GM04504 (cell line): Measurements from ENCODE around the gene LINGO3.
"Not testable (repeated sequence)": the region's sequence is repeated elsewhere in the genome, so short reads cannot be mapped to it uniquely, and the experiment has no call there.

Experiments
- DNase-seq: peaks from one replicate; pipeline ENCODE4 v3.0.0-alpha.2; 2012; ENCODE audit warnings: low read depth

The LINGO3 gene

DNA sequence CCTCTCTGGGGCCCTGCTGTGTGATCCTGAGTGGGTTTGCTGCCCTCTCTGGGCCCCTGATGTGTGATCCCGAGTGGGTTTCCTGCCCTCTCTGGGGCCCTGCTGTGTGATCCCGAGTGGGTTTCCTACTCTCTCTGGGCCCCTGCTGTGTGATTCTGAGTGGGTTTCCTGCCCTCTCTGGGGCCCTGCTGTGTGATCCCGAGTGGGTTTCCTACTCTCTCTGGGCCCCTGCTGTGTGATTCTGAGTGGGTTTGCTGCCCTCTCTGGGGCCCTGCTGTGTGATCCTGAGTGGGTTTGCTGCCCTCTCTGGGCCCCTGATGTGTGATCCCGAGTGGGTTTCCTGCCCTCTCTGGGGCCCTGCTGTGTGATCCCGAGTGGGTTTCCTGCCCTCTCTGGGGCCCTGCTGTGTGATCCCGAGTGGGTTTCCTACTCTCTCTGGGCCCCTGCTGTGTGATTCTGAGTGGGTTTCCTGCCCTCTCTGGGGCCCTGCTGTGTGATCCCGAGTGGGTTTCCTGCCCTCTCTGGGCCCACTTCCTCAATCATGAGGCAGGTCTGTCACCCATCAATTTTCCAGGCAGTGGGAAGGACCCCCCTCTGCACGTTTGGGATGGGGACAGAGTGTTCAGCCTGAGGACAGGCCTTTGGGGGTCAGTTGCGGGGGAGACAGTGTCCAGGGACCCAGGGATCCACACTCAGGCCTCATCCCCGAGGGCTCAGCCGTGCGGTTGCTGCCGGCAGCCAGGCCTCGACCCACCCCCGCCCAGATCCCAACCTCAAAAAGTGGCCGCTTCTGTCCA lies 26.5 kb downstream of the LINGO3 start:
- not testable (repeated sequence) for DNase-seq

DNA sequence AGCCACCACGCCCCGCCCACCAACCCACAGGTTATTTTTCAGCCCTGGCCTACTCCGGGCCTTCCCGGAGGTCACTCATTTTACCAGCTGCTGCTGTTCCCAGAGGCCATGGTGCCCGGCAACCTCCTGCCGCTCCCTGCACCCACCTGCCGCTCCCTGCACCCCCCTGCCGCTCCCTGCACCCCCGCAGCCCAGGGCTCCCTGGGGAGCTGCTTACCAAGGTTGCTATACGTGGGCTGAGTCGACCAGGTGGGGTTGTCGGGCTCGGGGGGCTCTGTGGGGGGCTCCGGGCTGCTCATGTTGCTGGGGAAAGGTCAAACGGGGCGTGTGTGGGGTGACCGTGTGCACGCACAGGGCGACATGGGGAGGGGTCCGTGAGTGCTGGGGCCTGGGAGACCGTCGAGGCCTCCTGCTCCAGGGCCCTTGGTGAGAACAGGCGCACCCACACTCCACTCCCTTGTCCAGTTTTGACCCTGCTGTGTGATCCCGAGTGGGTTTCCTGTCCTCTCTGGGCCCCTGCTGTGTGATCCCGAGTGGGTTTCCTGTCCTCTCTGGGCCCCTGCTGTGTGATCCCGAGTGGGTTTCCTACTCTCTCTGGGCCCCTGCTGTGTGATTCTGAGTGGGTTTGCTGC lies 27.2 kb downstream of the LINGO3 start:
- DNase-seq = no peak

DNA sequence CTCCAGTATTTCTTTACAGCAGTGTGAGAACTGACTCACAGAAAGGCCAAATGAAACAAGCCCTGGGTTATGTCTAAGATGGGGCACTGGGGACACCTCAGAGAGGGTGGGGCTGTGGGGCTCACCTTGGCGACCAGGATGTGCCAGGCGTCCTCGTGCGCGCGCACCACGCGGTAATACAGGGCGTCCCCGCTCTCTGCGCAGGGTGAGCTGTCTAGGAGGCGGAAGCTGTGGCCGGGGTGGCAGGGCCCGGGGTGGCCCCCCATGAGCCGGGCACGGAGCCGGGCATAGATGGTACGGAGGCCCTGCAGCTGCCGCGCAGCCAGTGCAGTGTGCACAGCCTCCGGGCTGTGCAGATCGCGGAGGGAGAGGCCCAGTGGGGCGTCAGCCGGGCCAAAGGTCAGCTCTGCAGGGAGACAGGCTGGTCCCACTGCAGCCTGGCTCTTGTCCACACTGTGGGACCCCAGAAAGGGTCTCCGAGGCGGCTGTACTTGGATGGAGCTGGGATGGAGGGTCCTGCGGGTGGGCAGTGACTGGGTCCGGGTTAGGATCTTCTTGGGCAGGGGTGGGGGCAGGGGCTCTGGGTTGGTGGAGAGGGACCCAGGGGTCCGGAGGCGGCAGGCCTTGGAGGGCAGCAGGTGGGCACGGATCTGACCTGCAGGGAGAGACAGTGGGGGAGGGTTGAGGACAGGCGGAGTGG lies 29.3 kb downstream of the LINGO3 start:
- no peak for DNase-seq

DNA sequence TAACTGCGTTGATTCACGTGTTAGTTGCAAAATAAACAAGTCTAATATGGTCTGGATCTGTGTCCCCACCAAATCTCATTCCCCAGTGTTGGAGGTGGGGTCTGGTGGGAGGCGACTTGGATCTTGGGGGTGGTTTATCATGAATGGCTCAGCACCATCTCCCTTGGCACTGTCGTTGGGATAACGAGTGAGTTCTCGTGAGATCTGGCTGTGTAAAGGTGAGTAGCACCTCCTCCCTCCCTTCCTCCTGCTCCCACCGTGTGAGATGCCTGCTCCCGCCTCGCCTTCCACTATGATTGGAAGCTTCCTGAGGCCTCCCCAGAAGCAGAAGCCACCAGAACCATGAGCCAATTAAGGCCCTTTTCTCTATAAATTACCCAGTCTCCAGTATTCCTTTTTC lies 30.8 kb downstream of the LINGO3 start:
- no peak for DNase-seq

DNA sequence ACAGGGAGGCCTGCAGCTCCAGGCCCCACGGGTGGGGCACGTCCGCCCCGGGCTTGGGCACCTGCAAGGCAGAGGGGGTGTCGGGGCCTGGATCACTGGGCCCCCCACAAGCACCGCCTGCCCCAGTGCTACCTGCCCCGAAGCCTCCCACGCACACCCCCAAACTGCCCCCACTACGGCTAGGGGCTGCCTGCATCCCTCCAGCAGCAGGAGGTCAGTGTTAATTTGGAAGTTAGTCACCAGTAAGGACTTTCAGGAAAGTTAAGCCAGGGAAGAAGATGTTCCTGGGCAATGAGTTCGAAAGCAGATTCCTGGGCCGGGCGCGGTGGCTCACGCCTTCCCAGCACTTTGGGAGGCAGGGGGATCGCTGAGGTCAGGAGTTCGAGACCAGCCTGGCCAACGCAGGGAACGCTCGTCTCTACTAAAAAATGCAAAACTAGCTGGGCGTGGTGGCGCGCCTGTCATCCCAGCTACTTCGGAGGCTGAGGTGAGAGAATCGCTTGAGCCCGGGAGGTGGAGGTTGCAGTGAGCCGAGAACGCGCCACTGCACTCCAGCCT lies 31.4 kb downstream of the LINGO3 start:
- DNase-seq = no peak

DNA sequence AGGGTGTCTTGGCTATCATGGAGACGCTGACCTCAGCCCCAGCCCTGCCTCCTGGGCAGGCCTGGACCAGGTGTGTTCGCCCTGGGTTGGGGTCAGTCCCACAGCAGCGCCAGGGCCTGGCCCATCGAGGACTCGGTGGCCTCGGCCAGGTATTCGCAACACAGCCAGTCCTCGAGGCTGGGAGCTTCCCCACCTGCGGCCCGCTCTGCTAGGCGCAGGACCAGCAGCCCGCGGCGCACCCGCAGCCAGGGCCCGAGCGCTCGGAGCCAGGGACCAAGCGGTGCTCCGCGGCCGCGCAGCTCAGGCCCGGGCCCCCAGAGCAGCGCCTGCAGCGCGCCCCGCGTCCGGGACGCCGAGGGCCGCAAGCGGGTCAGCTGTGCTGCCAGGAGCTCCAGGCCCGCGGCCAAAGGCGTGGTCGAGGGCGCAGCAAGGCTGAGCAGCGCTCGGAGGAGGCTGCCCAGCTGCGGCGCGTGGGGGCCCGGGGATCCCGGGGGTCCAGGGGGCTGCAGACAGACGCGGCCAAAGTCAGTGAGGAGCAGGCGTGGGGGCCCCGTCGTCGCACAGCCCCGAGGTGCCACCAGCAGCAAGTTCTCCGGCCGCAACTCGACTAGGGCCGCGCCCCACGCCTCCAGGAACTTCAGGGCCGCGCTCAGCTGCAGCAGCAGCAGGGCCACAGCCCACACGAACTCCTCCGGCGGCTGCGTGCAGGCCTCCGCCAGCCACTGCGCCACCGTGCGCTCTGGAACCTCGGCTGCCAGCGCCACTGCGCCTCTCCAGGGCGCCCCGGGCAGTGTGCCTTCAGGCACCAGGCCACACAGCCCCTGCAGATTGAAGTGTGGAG lies 32.1 kb downstream of the LINGO3 start:
- no peak for DNase-seq

DNA sequence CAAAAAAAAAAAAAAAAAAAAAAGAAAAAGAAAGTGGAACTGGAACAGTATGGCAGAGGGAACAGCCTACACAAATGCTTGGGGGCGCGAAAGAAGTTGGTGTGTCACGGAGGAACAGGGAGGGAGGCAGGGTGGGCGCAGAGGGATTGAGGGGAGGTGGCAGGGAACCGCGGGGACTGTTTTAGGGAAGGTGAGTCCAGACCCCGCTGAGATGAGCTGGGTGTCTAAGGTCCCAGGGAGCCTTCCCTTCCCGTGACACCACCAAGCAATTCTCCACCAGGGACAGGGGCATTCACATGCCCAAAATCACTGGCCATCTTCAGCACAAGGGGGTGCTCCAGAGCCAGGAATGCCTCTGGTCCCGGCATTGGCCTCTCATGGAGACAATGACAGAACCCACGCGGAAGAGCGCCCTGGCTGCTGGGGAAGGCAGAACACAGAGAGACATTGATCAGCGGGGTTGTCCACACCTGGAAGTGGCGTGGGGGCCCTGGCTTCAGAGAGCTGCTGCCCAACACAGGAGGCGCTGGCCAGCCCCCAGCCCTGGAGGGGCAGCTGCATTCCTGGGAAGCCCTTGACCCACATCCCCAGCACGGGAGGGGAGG lies 32.9 kb downstream of the LINGO3 start:
- DNase-seq = no peak

DNA sequence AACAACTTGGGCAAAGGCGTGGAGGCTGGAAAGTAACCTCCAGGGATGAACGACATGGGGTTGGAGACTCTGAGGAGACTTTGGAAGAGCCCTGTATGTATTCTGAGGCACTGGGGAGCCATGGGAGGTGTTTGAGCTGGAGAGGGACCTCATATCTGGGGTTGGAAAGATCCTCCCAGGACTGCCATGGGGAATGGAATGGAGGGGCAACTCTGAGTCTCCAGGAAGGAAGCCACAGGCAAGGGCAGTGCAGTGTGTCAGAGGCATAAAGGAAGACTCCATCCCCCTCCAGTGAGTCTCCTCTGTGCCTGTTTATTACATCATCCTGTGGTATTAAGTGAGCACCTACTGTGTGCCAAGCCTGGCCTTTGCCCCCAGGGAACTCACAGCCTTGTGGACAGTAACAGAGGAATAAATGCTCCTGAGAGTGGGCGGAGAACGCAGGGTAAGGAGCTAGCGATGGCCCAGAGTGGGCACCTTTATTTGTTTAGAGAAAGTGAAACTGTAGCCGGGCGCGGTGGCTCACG lies 33.7 kb downstream of the LINGO3 start:
- DNase-seq = no peak

DNA sequence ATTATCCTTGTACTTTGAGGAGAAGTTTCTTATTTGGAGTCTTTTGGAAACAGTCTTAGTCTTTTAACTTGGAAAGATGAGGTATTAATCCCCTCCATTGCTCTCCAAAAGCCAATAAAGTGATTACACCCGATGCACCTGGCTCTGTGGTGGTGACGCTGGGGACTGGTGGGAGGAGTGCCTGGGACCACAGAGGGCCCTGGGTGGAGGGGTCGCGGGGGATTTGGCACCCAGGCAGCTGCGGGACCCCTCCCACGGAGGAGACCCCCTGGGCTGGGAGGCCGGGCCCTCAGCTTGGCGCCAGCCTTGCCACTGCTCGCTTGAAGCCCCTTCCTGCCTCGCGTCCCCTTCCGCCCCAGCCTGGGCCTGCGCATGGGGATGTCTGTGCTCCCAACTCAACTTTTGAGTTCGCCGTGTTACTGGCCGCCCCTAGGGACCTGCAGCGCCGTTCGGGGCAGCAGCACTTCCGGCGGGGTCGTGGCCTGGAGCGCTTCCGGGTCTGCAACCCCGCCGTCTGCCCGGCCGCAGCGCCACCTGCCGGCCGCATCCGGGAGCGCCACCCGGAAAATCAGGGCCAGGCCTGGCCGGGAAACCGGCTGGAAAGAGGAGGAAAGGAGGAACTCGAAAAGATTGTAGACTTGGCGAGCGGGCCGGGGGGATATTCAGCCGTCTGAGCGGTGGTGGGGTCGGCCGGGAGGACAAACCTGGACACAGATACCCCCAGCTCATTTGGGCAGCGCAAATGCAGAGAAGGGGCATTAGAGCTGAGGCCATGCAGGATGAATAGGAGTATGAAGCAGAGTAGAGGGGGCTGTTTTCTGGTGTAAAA lies 34.4 kb downstream of the LINGO3 start:
- DNase-seq = no peak

DNA sequence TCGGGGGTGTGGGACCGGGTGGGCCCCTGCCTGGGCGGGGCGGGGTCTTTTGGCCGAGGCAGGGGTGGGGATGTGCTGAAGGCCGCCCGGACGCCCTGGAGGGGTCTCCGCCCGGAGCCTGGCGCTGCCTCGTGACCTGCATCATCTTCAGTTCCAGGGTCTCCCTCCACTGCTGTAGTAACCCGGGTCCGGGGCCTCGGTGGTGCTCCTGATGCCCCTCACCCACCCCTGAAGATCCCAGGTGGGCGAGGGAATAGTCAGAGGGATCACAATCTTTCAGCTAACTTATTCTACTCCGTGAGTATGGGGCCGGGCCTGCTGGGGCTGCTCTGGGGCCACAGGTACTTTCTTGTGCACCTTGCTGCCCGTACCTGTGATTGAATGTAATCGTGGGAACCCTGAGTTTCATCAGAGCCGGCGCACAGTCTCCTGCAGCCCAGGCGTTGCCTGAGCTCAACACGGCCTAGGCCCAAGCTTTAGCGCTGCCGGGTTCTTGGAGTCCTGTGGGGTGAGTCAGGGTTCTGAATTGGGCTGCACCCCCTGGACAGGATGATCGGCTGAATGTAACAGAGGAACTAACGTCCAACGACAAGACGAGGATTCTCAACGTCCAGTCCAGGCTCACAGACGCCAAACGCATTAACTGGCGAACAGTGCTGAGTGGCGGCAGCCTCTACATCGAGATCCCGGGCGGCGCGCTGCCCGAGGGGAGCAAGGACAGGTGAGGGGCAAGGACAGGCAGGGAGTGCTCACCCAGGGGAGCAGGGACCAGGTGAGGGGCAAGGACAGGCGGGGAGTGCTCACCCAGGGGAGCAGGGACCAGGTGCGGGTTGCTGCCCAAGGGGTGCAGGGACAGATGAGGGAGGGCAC lies 36.5 kb downstream of the LINGO3 start:
- peak; percentile 67 for DNase-seq

DNA sequence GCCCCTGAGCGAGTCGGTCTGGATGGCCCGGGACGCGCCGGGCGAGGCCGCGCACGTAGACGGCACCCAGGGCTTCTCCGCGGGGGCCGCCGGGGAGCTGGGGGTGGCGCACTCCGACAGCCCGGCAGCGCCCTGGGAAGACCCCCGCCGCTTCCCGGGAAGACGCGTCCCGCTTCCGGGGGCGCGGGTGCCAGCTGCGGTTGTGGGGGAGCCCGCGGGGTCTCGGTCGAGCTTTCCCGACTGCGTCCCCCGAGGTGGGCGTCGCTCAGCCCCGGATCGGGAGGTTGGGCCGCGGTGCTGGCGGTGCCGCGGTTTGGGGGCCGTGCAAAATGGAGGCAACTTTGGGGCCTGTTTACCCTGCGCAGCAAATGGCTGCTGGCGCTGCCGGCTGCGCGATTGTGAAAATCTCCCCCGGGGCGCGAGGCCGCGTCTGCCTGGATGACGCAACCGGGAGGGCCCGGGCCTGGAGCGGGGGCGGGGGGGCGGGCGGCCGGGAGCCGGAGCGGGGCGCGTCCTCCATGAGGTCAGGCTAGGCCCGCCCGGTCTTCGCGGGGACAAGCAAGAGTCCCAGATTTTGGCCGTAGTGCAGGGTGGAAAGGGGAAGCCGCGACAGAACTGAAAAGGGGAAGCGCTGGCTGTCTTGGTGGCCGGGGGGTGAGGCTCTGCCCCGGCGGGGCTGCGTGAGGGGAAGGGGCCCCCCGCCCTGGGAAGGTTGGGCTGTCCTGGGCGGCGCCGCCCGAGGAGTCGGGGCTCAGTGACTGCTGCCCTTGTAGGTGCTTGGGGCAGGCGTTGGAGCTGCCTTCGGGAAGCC lies 37.3 kb downstream of the LINGO3 start:
- peak; percentile 70 for DNase-seq

DNA sequence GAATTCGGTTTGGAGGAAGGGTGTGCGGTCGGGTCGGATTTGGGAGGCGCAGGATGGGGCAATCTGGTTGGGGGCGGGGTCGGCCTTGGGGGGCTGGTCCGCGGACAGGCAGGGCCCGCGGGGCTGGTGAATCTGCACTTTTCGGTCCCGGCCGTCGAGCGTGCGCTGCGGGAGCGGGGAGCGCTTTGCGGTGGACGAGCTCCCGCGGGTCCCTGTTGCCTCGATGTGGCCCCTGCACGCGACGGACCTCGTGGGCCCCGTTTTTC lies 37.9 kb downstream of the LINGO3 start:
- DNase-seq = no peak

DNA sequence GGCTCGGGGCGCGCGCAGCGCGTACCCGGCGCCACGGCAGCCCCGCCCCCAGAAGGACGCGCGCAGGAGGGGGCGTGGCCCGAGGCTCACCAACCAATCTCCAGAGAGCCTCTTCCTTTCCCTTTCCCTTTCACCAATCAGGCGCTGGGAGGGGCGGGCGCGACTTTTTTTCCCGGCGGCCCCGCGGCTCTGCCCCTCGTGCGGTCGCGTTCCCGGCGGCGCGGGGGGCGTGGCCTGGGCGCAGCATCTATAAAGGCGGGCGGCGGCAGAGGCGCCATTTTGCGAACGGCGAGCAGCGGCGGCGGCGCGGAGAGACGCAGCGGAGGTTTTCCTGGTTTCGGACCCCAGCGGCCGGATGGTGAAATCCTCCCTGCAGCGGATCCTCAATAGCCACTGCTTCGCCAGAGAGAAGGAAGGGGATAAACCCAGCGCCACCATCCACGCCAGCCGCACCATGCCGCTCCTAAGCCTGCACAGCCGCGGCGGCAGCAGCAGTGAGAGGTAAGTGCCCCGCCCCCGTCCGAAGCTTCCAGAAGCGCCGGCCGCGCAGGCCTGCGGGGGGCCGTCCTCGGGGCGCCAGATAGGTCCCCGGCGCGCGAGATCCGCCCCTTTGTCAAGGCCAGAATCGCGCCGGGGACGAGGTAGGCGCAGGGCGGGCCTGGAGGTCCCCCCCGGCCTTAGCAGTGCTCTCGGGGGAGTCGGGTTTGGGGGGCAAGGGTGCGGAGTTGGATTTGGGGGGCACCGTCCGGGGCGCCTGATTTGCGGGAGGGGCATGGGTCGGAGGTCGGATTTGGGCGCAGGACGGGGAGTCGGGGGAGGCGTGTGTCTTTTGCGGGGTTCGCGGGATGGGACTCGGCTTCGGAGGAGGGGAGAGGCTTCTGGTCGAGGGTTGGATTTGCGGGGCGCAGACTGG lies 38.5 kb downstream of the LINGO3 start:
- peak; percentile 92 for DNase-seq

DNA sequence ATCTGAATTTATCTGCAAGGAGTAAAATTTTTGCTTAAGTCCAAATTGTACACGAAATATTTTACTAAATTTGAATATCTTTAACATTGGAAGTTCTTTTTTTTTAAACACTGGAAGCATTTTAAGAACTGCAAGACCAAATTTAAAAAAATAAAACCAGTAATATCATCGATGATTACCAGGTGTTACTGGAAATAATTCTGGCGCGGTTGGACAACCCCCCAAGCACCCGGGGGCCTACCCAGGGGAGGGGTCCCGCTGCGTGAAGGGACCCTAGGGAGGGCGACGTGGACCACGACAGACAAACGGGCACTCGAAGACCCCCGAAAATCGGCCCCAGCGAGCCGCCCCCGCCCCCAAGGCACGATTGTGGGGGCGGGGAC lies 39.1 kb downstream of the LINGO3 start:
- no peak for DNase-seq

DNA sequence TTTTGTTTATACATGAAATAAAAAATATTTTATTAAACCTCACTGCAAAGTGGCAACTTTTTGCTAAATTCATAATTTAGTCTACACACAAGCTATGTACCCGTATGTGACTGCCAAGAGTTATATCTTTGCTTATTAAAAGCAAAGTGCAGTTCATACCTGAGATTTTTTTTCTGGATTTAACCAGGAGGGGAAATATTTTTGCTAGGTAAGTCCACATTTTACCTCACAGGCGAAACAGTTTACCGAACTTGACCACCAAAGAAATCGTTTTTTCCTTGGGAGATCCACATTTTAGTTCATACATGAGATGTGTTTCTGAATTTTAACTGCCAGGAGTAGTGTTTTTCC lies 39.5 kb downstream of the LINGO3 start:
- DNase-seq = no peak

DNA sequence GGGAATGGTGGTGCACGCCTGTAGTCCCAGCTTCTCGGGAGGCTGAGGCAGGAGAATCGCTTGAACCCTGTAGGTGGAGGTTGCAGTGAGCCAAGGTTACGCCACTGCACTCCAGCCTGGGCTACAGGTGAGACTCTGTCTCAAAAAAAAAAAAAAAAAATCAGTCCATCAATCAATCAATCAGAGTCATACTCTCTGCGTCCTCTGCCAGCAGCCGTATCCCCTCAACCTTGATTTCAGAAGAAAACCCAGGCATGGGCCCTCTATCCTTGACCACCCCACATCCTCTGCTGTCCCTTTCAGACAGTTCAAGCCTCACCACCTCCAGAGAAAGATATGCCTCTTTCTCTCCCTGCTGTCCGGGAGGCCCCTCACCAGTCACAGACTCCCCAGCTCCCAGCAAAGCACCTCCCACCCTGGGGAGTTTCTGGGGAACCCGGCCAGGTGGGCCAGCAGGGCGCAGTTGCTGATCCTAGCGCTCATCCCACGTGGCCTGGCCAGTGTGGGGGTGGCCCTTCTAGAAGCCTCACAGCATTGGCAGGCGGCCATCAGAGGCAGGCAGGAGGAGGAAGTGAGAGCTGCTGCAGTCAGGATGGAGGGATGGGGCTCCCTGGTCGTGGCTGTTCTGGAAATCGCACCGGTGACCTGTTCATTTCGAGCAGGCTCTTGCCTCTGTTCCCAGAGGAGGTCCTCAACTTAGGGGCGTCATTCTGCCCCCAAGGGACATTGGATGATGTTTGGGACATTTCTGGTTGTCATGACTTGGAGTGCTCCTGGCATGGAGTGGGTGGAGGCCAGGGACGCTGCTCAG lies 41.6 kb downstream of the LINGO3 start:
- no peak for DNase-seq
